ENCODE results near the gene SLC47A1.
"Not testable (repeated sequence)": the region's sequence is repeated elsewhere in the genome, so short reads cannot be mapped to it uniquely, and the experiment has no call there.

The SLC47A1 gene

DNA sequence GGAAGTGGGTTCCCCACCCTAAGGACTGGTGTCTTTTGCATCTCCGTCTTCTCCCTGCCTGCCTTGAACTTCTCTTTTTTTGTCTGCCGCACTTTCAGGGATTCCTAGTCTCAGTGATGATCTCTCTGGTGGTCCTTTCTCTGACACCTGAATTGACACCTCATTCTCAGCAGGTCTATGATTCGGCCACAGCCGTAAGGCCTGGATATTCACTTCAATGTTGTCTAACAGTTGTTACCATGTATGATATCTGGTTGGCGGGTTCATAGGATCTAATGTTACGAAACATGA lies 25.1 kb upstream of the SLC47A1 start:
- no peaks in the 10 kb centered on the region for H3K9me3 ChIP-seq
- H3K27me3 ChIP-seq (ENCODE audit: low read depth) = no peaks in the 10 kb centered on the region
- in situ Hi-C loops (cut with MboI; ENCODE audit: low sequenced_read_pairs) = no loop called here
- DNase-seq (ENCODE audit: low spot score in 2 of 2) = no peak
- no peaks in the 10 kb centered on the region for H3K36me3 ChIP-seq (replicated peaks)
- peak overlapping the region; percentile 76 for H3K4me3 ChIP-seq
- peaks cover 17% of the 10 kb centered on the region for H3K4me1 ChIP-seq

DNA sequence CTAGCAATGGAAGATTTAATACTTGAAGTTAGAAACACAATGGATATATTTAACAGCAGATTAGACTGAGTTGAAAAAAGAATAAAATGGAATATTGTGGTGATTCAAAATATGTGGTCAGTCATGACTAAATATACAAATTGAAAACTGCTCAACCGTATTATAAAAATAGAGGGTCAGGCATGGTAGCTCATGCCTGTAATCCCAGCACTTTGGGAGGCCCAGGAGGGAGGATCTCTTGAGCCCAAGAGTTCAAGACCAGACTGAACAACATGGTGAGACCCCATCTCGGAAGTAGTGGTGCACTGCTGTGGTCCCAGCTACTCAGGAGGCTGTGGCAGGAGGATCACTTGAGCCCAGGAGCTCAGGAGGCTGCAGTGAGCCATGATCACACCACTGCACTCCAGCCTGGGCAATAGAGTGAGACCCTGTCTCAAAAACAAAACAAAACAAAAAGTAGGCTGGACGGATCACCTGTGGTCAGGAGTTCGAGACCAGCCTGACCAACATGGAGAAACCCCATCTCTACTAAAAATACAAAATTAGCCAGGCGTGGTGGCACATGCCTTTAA lies 24.3 kb upstream of the SLC47A1 start:
- in situ Hi-C loops (cut with MboI; ENCODE audit: low sequenced_read_pairs); H3K4me3 ChIP-seq; H3K9me3 ChIP-seq; H3K36me3 ChIP-seq (replicated peaks); DNase-seq (ENCODE audit: low spot score in 2 of 2); H3K27me3 ChIP-seq (ENCODE audit: low read depth): not testable (repeated sequence)
- peaks cover 17% of the 10 kb centered on the region for H3K4me1 ChIP-seq

DNA sequence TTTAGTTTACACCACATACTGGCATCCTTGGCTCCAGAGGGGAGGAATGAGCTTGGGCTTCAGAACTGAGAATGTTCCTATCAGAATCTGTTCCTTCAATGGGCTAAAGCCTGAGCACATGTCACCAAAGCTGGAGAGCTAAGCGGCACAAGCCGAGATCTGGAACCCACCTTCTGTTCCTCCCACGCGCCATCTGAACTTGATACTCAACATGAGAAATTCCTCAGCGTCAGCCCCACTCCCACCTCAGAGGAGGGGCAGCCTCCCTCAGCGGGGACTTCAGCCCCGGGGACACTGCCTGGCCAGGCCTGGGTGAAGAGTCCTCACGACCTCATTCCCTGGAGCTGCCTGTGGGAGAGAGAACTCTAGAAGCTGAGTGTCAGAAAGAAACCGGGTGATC lies 22.8 kb upstream of the SLC47A1 start:
- H3K9me3 ChIP-seq = no peaks in the 10 kb centered on the region
- DNase-seq (ENCODE audit: low spot score in 2 of 2) = no peak
- H3K36me3 ChIP-seq (replicated peaks) = no peaks in the 10 kb centered on the region
- no peaks in the 10 kb centered on the region for H3K27me3 ChIP-seq (ENCODE audit: low read depth)
- H3K4me1 ChIP-seq = peaks cover 3% of the 10 kb centered on the region
- H3K4me3 ChIP-seq = no peak overlapping the region
- in situ Hi-C loops (cut with MboI; ENCODE audit: low sequenced_read_pairs) = loop anchor here (5.0 kb wide), 2 partner anchors 149 to 251 kb away; partner anchors contain the start of gene B9D1

DNA sequence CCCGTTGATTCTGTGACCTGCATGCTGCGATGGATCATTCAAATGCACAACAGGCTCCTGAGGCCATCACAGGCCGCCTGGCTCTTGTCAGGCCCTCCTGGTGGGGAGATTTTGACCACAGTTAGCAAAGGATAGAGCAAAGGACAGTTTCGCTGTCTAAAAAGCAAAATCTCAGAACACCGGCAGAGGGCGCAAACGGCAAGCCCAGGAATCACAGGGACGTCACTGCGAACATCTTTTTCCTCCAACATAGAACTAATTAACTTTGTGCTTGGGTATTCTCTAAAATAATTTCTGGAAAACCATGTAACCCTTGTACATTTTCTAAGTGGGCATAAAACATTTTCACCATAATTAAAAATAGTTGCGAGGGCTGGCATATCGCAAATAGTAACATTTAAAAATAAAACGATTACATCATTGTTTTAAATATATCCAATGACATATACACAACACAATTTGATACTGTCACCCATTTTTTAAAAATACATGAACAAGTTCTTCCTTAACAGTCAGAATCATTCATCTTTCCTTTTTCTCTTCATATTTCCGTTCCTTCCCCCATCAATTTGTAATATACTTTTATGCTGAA lies 19.7 kb upstream of the SLC47A1 start:
- Histone ChIP-seq H3K36me3 (replicated peaks) (no peaks in the 10 kb centered on the region), H3K4me3 (no peak overlapping the region), H3K4me1 (no peaks in the 10 kb centered on the region), H3K9me3 (no peaks in the 10 kb centered on the region), H3K27me3 (ENCODE audit: low read depth) (no peaks in the 10 kb centered on the region)
- peak; percentile 66 to 81 for DNase-seq (ENCODE audit: low spot score in 2 of 2)
- in situ Hi-C loops (cut with MboI; ENCODE audit: low sequenced_read_pairs) = loop anchor here (5.0 kb wide), 2 partner anchors 152 to 248 kb away; partner anchors contain the start of gene B9D1

DNA sequence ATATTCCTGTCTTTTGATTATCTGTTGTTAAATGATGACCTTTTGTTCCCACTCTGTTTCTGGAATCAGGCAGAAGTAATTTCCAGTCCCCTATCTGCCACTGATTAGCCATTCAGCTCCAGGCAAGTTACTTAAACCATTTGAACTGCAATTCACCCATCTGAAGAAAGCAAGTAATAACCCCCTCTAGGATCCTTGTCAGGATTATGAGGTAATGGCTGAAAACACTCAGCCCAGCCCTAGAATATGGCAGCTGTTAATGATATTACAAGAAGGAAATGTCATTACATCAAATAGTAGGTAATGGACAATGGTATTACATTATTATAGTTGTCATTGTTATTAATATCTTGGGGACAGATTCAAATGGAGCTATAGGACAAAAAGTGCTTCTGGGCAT lies 16.0 kb upstream of the SLC47A1 start:
- H3K4me3 ChIP-seq = no peak overlapping the region
- no peaks in the 10 kb centered on the region for H3K27me3 ChIP-seq (ENCODE audit: low read depth)
- no peaks in the 10 kb centered on the region for H3K36me3 ChIP-seq (replicated peaks)
- no peaks in the 10 kb centered on the region for H3K4me1 ChIP-seq
- in situ Hi-C loops (cut with MboI; ENCODE audit: low sequenced_read_pairs) = no loop called here
- no peaks in the 10 kb centered on the region for H3K9me3 ChIP-seq
- DNase-seq (ENCODE audit: low spot score in 2 of 2) = no peak

DNA sequence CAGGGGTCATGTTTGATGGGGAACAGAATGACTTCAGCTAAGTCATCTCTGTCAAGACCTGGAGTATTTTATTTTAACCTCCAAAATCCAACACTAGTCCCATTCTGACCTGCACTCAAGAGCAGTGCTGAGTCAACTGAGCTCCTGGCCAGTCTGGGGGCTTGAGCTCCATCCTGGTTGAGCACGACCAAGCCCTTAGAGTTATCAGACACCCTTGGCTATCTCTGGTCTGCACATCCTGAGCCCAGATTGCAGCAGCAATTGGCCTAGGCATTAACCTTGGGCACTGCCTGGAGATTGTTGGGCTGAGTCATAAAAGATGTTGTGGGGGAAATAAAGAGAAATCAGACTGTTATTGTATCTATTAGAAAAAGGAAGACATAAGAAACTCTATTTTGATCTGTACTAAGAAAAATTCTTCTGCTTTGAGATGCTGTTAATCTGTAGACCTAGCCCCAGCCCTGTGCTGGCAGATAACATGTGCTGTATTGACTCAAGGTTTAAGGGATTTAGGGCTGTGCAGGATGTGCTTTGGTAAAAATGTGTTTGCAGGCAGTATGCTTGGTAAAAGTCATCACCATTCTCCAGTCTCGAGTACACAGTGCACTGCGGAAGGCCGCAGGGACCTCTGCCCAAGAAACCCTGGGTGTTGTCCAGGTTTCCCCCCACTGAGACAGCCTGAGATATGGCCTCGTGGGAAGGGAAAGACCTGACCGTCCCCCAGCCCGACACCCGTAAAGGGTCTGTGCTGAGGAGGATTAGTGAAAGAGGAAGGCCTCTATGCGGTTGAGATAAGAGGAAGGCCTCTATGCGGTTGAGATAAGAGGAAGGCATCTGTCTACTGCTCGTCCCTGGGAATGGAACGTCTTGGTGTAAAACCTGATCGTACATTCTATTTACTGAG lies 14.0 kb upstream of the SLC47A1 start:
- in situ Hi-C loops (cut with MboI; ENCODE audit: low sequenced_read_pairs); H3K4me1 ChIP-seq: not testable (repeated sequence)

DNA sequence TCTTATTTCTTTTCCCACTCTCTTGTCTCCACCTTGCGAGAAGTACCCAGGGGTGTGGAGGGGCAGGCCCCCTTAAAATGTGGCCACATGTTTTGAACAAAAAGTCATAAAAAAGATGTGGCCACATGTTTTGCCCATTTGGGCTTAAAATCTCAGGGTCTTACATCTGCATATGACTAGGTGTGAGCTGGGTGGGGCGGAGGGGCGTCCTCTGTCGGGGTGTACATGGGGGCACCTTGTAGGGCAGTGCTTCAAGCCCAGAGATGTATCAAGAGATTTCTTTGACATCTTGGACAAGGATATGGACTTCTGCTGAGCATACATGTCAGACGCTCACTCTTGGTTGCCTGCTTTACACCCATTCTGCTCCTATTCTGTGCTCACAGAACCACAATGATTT lies 13.0 kb upstream of the SLC47A1 start:
- Histone ChIP-seq H3K36me3 (replicated peaks) (no peaks in the 10 kb centered on the region), H3K9me3 (no peaks in the 10 kb centered on the region), H3K4me3 (no peak overlapping the region), H3K4me1 (no peaks in the 10 kb centered on the region), H3K27me3 (ENCODE audit: low read depth) (no peaks in the 10 kb centered on the region)
- in situ Hi-C loops (cut with MboI; ENCODE audit: low sequenced_read_pairs) = no loop called here
- no peak for DNase-seq (ENCODE audit: low spot score in 2 of 2)

More for the DNA sequence above, 14.0 kb upstream of the SLC47A1 start:
- not testable (repeated sequence) for H3K9me3 ChIP-seq; H3K27me3 ChIP-seq (ENCODE audit: low read depth); DNase-seq (ENCODE audit: low spot score in 2 of 2); H3K4me3 ChIP-seq; H3K36me3 ChIP-seq (replicated peaks)

DNA sequence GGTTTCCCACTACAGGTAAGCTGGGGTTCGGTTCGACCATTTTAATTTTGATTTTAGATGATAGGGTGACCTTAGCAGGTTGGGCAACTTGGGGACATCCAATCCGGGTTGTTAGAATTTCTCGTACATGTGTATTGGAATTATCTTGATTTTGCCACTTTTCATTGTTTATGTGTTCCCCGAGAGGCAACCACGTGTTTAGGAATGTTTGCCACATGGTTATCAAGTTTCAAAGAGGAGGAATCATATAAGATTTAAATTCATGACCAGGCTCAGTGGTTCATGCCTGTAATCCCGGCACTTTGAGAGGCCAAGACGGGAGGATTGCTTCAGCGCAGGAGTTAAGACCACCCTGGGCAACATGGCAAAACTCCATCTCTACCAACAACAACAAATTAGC lies 10.0 kb upstream of the SLC47A1 start:
- no peak for DNase-seq (ENCODE audit: low spot score in 2 of 2)
- Histone ChIP-seq H3K9me3 (no peaks in the 10 kb centered on the region), H3K4me3 (no peak overlapping the region), H3K27me3 (ENCODE audit: low read depth) (no peaks in the 10 kb centered on the region), H3K36me3 (replicated peaks) (no peaks in the 10 kb centered on the region), H3K4me1 (no peaks in the 10 kb centered on the region)
- in situ Hi-C loops (cut with MboI; ENCODE audit: low sequenced_read_pairs) = no loop called here

DNA sequence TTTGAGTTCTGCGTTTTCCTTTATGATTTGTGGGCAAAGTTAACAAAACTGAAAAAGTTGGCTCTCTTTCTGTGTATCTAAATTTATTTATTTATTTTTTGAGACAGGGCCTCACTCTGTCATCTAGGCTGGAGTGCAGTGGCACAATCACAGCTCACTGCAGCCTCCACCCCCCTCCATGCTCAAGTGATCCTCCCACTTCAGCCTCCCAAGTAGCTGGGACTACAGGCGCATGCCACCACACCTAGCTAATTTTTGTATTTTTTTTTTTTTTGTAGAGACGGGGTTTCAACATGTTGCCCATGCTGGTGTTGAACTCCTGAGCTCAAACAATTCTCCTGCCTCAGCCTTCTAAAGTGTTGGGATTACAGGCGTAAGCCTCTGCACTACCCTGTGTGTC lies 6.7 kb upstream of the SLC47A1 start:
- in situ Hi-C loops (cut with MboI; ENCODE audit: low sequenced_read_pairs) = loop anchor here (5.0 kb wide), 1 partner anchor 45 kb away; no protein-coding TSS in a partner anchor

DNA sequence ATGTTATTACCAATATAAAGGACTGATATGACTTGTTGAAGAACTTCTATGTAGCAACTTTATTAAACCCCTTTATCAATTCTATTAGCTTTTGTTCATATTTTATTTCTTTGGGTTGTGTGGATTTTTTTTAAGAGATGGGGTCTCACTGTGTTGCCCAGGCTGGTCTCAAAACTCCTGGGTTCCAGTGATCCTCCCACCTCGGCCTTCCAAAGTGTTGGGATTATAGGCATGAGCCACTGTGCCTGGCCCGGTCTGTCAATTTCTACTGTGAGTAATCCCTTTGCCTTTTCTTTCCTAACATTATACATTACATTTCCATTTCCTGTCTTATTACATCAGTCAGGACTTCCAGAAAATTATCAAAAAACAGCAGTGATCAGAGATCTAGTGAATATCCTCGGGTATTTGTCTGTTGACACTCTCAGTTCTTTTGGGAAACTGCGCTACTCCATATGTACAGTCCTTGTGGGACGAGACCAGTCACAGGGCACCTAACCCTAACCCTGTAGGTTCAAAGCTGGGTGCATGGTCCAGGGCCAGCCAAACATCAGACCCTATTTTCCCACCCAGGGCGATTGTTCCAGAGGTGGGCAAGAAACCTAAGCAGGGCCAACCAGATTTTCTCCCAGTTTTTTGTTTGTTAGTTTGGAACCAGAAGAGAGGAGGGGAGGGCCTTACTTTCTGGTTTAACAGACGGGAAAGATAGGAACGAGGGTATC lies 1.7 kb upstream of the SLC47A1 start:
- Histone ChIP-seq H3K4me1 (peaks cover 10% of the 10 kb centered on the region), H3K36me3 (replicated peaks) (no peaks in the 10 kb centered on the region), H3K4me3 (no peak overlapping the region), H3K9me3 (no peaks in the 10 kb centered on the region), H3K27me3 (ENCODE audit: low read depth) (no peaks in the 10 kb centered on the region)
- DNase-seq (ENCODE audit: low spot score in 2 of 2) = no peak
- in situ Hi-C loops (cut with MboI; ENCODE audit: low sequenced_read_pairs) = no loop called here

More for the DNA sequence above, 6.7 kb upstream of the SLC47A1 start:
- not testable (repeated sequence) for H3K27me3 ChIP-seq (ENCODE audit: low read depth); H3K4me3 ChIP-seq; H3K4me1 ChIP-seq; H3K36me3 ChIP-seq (replicated peaks); H3K9me3 ChIP-seq; DNase-seq (ENCODE audit: low spot score in 2 of 2)

DNA sequence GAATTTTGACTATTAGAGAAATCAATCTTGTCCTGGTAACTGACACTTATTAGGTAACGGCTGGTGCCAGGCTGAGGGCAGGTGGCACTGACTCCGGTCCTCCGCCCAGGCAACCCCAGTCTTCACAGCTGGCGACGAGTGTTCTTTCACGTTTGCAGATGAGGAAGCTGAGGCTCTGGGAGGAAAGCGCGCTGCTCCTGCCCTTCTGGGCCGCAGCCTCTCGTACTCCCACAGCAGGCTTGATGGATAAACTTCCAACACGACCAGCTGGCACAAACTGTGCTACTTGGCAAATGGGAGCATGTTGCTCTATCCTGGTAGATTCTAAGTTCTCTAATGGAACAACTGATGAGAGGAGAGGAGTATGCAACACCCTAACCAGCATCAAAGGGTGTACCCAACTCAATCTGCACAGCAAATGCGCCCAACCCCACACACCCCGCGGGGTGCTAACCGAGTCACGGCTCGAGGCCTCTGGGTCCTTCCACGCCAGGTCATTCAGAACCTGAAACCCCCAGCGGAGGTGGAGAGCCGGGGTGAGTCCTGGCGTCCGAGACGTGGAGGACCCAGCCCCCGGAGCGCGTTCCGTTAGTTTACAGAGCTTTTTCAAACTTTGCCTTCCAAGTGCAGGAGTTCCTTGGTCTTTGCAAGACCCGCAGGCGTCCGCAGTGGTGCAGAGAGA lies 477 bp upstream of the SLC47A1 start:
- peak overlapping the region; percentile 62 for H3K4me3 ChIP-seq
- H3K9me3 ChIP-seq = no peaks in the 10 kb centered on the region
- in situ Hi-C loops (cut with MboI; ENCODE audit: low sequenced_read_pairs) = no loop called here
- H3K4me1 ChIP-seq = peaks cover 10% of the 10 kb centered on the region
- no peak for DNase-seq (ENCODE audit: low spot score in 2 of 2)
- no peaks in the 10 kb centered on the region for H3K27me3 ChIP-seq (ENCODE audit: low read depth)
- H3K36me3 ChIP-seq (replicated peaks) = no peaks in the 10 kb centered on the region

DNA sequence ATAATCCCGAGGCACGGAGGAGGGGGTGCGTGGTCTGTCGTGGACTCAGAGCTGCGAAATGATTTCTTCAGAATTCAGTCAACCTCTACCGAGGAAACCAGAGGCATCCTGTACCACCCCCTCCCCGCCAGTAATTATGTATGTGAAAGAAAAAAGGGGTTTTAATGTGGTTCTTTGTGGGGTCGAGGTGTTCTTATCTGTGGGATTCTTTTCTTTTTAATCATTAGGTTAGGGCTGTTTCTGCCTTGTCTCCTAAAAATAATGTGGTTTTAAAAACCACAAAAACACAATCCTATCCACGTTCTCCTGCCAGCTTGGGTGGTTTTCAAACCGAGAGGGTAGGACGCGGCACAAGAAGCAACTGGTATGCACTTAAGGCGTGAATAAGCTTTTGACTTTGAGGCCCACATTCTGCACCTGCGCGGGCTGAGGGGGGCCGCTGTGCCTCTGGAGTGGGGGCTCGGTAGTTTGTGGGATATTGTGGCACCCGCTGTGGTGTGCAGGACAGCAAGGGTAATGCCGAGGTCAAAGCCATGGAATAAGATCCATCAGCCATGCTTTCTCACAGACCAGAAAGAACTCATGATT lies 1.0 kb downstream of the SLC47A1 start:
- in situ Hi-C loops (cut with MboI; ENCODE audit: low sequenced_read_pairs) = no loop called here
- Histone ChIP-seq H3K4me3 (peak overlapping the region; percentile 62), H3K36me3 (replicated peaks) (no peaks in the 10 kb centered on the region), H3K9me3 (no peaks in the 10 kb centered on the region), H3K27me3 (ENCODE audit: low read depth) (no peaks in the 10 kb centered on the region), H3K4me1 (peaks cover 10% of the 10 kb centered on the region)
- DNase-seq (ENCODE audit: low spot score in 2 of 2) = no peak

DNA sequence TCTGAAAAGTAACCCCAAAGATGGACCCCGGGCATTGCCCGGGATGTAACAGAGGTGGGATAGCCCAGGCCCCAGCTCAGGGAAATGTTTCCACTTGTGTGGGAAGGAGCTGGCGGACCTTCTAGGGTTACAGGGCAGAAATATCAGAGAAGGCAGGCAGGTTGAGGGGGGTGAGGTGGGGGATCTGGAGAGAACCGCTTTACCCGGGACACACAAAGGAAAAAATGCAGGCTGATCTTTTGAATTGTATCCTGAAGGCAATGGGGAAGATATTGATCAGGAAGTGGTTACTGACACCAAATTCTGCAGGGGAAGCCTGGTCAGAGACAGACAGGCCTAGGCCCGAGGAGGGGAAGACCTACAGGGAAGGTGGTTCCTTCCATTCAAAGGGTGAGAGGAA lies 3.5 kb downstream of the SLC47A1 start:
- DNase-seq (ENCODE audit: low spot score in 2 of 2) = no peak
- Histone ChIP-seq H3K4me1 (peaks cover 10% of the 10 kb centered on the region), H3K9me3 (no peaks in the 10 kb centered on the region), H3K27me3 (ENCODE audit: low read depth) (no peaks in the 10 kb centered on the region), H3K4me3 (no peak overlapping the region), H3K36me3 (replicated peaks) (no peaks in the 10 kb centered on the region)
- in situ Hi-C loops (cut with MboI; ENCODE audit: low sequenced_read_pairs) = no loop called here

Data from HAP-1 (cell line).